Activated T-cell treated with anti-CD3 and anti-CD28 coated beads for 48 hours (primary cell): ENCODE measurements around the gene VARS2.
"Not testable (repeated sequence)": the region's sequence is repeated elsewhere in the genome, so short reads cannot be mapped to it uniquely, and the experiment has no call there.

ENCODE experiments used
- DNase-seq: peaks from one replicate; pipeline ENCODE4 v3.0.0-alpha.2; 2020; ENCODE audit warnings: low read depth

VARS2 gene

GRCh38 chr6:30962716-30963115 is 48.7 kb downstream of the VARS2 start:
- no peak for DNase-seq

GRCh38 chr6:30963641-30964040 is 49.6 kb downstream of the VARS2 start:
- DNase-seq = no peak

GRCh38 chr6:30964075-30964474 is 50.0 kb downstream of the VARS2 start:
- no peak for DNase-seq

- DNase-seq = no peak
These were observed 51.1 kb downstream of the VARS2 start for GRCh38 chr6:30965140-30965601.

GRCh38 chr6:30966154-30966553 is 52.1 kb downstream of the VARS2 start:
- no peak for DNase-seq

GRCh38 chr6:30969171-30969570 is 55.1 kb downstream of the VARS2 start:
- not testable (repeated sequence) for DNase-seq

GRCh38 chr6:30970946-30971345 is 56.9 kb downstream of the VARS2 start:
- no peak for DNase-seq

GRCh38 chr6:30972816-30973215 is 58.8 kb downstream of the VARS2 start:
- DNase-seq = no peak

- no peak for DNase-seq
These were observed 60.6 kb downstream of the VARS2 start for GRCh38 chr6:30974490-30975252.
